K562 (cell line): ENCODE results near the gene SLC16A5. TPM values are rescaled to one million over a fixed set of nuclear protein-coding genes. Genes with fewer than 3 reads are reported as not detected.

ENCODE experiments used
- ARID1B ChIP-seq: fragments of 450-650 bp; IDR thresholded peaks from 2 replicates; pipeline ENCODE4 v1.6.1; 2016; ENCODE audit warnings: antibody characterized with exemption, mild to moderate bottlenecking, inconsistent platforms
- BRD9 ChIP-seq: fragments of 450-650 bp; IDR thresholded peaks from 2 replicates; pipeline ENCODE4 v1.6.1; 2018; ENCODE audit warnings: low read depth; ENCODE audit not compliant: partially characterized antibody
- CBX5 ChIP-seq: IDR thresholded peaks from 2 replicates; pipeline ENCODE4 v1.6.1; 2014; ENCODE audit warnings: low read depth, borderline replicate concordance
- DPF2 ChIP-seq: fragments of 450-650 bp; IDR thresholded peaks from 2 replicates; pipeline ENCODE4 v1.6.1; 2016
- GABPB1 ChIP-seq: sonication (generic); formaldehyde crosslinking; IDR thresholded peaks from 2 replicates; pipeline ENCODE4 v1.8.0; 2022; ENCODE audit warnings: mild to moderate bottlenecking, missing genetic modification reagents
- GTF2E2 ChIP-seq: fragments of 200-800 bp; sonication (Bioruptor generic); IDR thresholded peaks from 2 replicates; pipeline ENCODE4 v1.6.1; 2016; ENCODE audit warnings: missing genetic modification characterization, missing compliant biosample characterization
- HSF4 ChIP-seq: fragments of 250-450 bp; sonication (Bioruptor Pico); IDR thresholded peaks from 2 replicates; pipeline ENCODE4 v2.1.2; 2022; ENCODE audit warnings: mild to moderate bottlenecking, moderate library complexity, borderline replicate concordance
- KLF1 ChIP-seq: fragments of 450-650 bp; IDR thresholded peaks from 2 replicates; pipeline ENCODE4 v1.6.1; 2016; ENCODE audit warnings: missing genetic modification characterization, missing compliant biosample characterization
- MTA1 ChIP-seq: fragments of 450-650 bp; IDR thresholded peaks from 2 replicates; pipeline ENCODE4 v1.6.1; 2017; ENCODE audit warnings: borderline replicate concordance
- NCOR1 ChIP-seq: fragments of 450-650 bp; IDR thresholded peaks from 2 replicates; pipeline ENCODE4 v1.6.1; 2016; ENCODE audit warnings: mild to moderate bottlenecking, moderate library complexity
- NFE2L1 ChIP-seq: fragments of 450-650 bp; IDR thresholded peaks from 2 replicates; pipeline ENCODE4 v1.6.1; 2016; ENCODE audit warnings: missing genetic modification characterization, low read depth, mild to moderate bottlenecking, missing compliant biosample characterization, moderate library complexity, borderline replicate concordance
- NR2F6 ChIP-seq: fragments of 450-650 bp; formaldehyde crosslinking; IDR thresholded peaks from 2 replicates; pipeline ENCODE4 v1.4.0; 2020; ENCODE audit warnings: mild to moderate bottlenecking
- PCBP1 ChIP-seq: fragments of 200-400 bp; formaldehyde crosslinking; IDR thresholded peaks from 2 replicates; pipeline ENCODE4 v1.6.1; 2018; ENCODE audit warnings: mild to moderate bottlenecking, low read depth, low read length; ENCODE audit not compliant: poor library complexity, severe bottlenecking
- POLR2B ChIP-seq: fragments of 450-650 bp; IDR thresholded peaks from 2 replicates; pipeline ENCODE4 v1.6.1; 2018; ENCODE audit warnings: low read depth; ENCODE audit not compliant: partially characterized antibody
- POLR2H ChIP-seq: IDR thresholded peaks from 2 replicates; pipeline ENCODE4 v1.6.1; 2016; ENCODE audit warnings: missing genetic modification characterization, low read depth, mild to moderate bottlenecking, control low read depth, missing compliant biosample characterization, moderate library complexity
- PTBP1 ChIP-seq: fragments of 200-400 bp; formaldehyde crosslinking; IDR thresholded peaks from 2 replicates; pipeline ENCODE4 v1.6.1; 2017; ENCODE audit warnings: low read depth, low read length
- RUNX1 ChIP-seq: sonication (generic); IDR thresholded peaks from 2 replicates; pipeline ENCODE4 v1.6.1; 2016; ENCODE audit warnings: antibody characterized with exemption, low read depth
- ZBTB7A ChIP-seq: IDR thresholded peaks from 2 replicates; pipeline ENCODE4 v1.6.1; 2011; ENCODE audit warnings: low read depth, mild to moderate bottlenecking, low read length, moderate library complexity, borderline replicate concordance; ENCODE audit not compliant: control insufficient read depth
- ZEB2 ChIP-seq: fragments of 450-650 bp; IDR thresholded peaks from 2 replicates; pipeline ENCODE4 v1.6.1; 2016
- ZFP30 ChIP-seq: fragments of 250-450 bp; sonication (Bioruptor Pico); IDR thresholded peaks from 2 replicates; pipeline ENCODE4 v1.8.0; 2022; ENCODE audit warnings: moderate library complexity, mild to moderate bottlenecking, inconsistent platforms, borderline replicate concordance
- ZKSCAN8 ChIP-seq: fragments of 200-800 bp; sonication (Bioruptor generic); IDR thresholded peaks from 2 replicates; pipeline ENCODE4 v1.6.1; 2016; ENCODE audit warnings: missing genetic modification characterization, missing compliant biosample characterization
- ZNF165 ChIP-seq: fragments of 250-450 bp; sonication (Bioruptor Pico); IDR thresholded peaks from 2 replicates; pipeline ENCODE4 v1.4.0; 2020; ENCODE audit warnings: borderline replicate concordance
- ZNF174 ChIP-seq: fragments of 250-450 bp; sonication (Bioruptor Pico); IDR thresholded peaks from 2 replicates; pipeline ENCODE4 v1.4.0; 2020; ENCODE audit warnings: mild to moderate bottlenecking
- ZNF41 ChIP-seq: fragments of 250-450 bp; sonication (Bioruptor Pico); conservative IDR thresholded peaks from 2 replicates; pipeline ENCODE4 v1.4.0; 2020; ENCODE audit warnings: mild to moderate bottlenecking
- ZNF589 ChIP-seq: fragments of 200-800 bp; sonication (Bioruptor generic); IDR thresholded peaks from 2 replicates; pipeline ENCODE4 v1.6.1; 2016; ENCODE audit warnings: low read depth, missing genetic modification characterization, missing compliant biosample characterization
- ZNF699 ChIP-seq: fragments of 250-450 bp; sonication (Bioruptor Pico); IDR thresholded peaks from 2 replicates; pipeline ENCODE4 v1.8.0; 2021; ENCODE audit warnings: mild to moderate bottlenecking, moderate library complexity; ENCODE audit not compliant: insufficient replicate concordance
- polyA plus RNA-seq, 8 experiments: library from polyadenylated mRNA; depleted of rRNA in 4 of 8; stranded (reverse) in 5 of 8; unstranded in 3 of 8; fragments of >200 nt; fragmentation: Nextera tagmentation in 2 of 8; fragmentation: Illumina TruSeq in 1 of 8; extraction: Ambion mirVana in 2 of 8; extraction: Trizol in 1 of 8; gene quantifications; 2 replicates each; pipeline versions ENCODE4 v1.2.1 to v1.2.3, GENCODE V29; 2011 to 2014; ENCODE audit warnings: inconsistent platforms in 1 of 8, missing spikeins in 1 of 8
- total RNA-seq, 7 experiments: library from RNA; depleted of rRNA in 6 of 7; stranded (reverse); fragments of >200 nt in 6 of 7; fragmentation: Illumina TruSeq in 2 of 7; extraction: Trizol in 2 of 7; gene quantifications; 2 replicates each; pipeline versions ENCODE4 v1.2.1 to v1.2.3, GENCODE V29; 2011 to 2021; ENCODE audit warnings: low replicate concordance in 1 of 7
- TF ChIP-seq, protein P1 (sequence below), 2 experiments: IDR thresholded peaks; 2 replicates each; pipeline ENCODE4 v1.6.1; 2011; ENCODE audit warnings: borderline replicate concordance in 1 of 2, control low read depth in 1 of 2, low read depth in 1 of 2, low read length in 1 of 2, mild to moderate bottlenecking in 1 of 2, mixed read lengths in 1 of 2, moderate library complexity in 1 of 2; ENCODE audit not compliant: insufficient read depth in 1 of 2, insufficient read length in 1 of 2, poor library complexity in 1 of 2, severe bottlenecking in 1 of 2; ENCODE audit errors: extremely low read depth in 1 of 2
- TF ChIP-seq, protein P2 (sequence below): fragments of 250-450 bp; sonication (Bioruptor Pico); IDR thresholded peaks from 2 replicates; pipeline ENCODE4 v1.4.0; 2020; ENCODE audit warnings: mild to moderate bottlenecking

Gene SLC16A5
- total and polyA plus RNA-seq, 9 of the 15 experiments (the other 6 are each of a cell fraction or from before 2014, with no cell fraction given): 0.06 to 2.6 (median 0.91) TPM

DNA sequence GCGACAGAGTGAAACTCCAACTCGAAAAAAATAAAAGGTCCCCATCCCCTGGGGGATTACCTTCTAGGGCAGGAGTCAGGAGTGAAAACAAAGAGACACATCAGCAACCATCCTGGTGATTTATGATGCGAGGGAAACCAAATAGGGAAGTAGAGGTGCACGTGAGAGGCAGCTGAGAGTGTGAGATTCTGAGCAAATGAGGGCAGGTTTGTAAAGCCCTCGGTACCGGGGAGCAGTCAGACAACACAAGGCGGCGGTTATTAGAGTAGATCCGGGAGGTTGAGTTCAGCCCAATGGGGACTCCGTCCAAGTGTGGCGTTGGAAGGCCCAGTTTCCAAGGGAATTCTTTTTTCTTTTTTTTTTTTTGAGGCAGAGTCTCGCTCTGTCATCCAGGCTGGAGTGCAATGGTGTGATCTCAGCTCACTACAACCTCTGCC lies 14.6 kb downstream of the SLC16A5 start (continued):
- TF ChIP-seq ZEB2: no peak; the same call in 1 of the 2 replicates
- TF ChIP-seq DPF2: 0 out of 2 replicates have a peak, but pooled peaks have one; percentile 17
- TF ChIP-seq PCBP1: no peak
- no peak for TF ChIP-seq NCOR1
- TF ChIP-seq NFE2L1 (tag): no peak
- TF ChIP-seq MTA1: peak; percentile 57; the same call in 1 of the 2 replicates
- TF ChIP-seq ZNF165 (CRISPR knock-in tag): no peak
- no peak for TF ChIP-seq ZNF699 (CRISPR knock-in tag)
- TF ChIP-seq BRD9: no peak
- TF ChIP-seq ZFP30 (CRISPR knock-in tag): no peak
- TF ChIP-seq GABPB1: peak; percentile 60
- no peak for TF ChIP-seq HSF4 (CRISPR knock-in tag)
- TF ChIP-seq ZNF41 (CRISPR knock-in tag): no peak
- no peak for TF ChIP-seq GTF2E2 (tag)
- no peak for TF ChIP-seq ZBTB7A
- TF ChIP-seq, protein P1, sequence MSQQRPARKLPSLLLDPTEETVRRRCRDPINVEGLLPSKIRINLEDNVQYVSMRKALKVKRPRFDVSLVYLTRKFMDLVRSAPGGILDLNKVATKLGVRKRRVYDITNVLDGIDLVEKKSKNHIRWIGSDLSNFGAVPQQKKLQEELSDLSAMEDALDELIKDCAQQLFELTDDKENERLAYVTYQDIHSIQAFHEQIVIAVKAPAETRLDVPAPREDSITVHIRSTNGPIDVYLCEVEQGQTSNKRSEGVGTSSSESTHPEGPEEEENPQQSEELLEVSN (IDR thresholded peaks at IDR 0.05; ENCODE audit: borderline replicate concordance in 1 of 2, extremely low read depth in 1 of 2, insufficient read depth in 1 of 2, insufficient read length in 1 of 2, low read depth in 1 of 2, low read length in 1 of 2, poor library complexity in 1 of 2, severe bottlenecking in 1 of 2): peak; percentile 85 to 92
- no peak for TF ChIP-seq KLF1 (tag)
- TF ChIP-seq CBX5: no peak
- TF ChIP-seq, protein P2, sequence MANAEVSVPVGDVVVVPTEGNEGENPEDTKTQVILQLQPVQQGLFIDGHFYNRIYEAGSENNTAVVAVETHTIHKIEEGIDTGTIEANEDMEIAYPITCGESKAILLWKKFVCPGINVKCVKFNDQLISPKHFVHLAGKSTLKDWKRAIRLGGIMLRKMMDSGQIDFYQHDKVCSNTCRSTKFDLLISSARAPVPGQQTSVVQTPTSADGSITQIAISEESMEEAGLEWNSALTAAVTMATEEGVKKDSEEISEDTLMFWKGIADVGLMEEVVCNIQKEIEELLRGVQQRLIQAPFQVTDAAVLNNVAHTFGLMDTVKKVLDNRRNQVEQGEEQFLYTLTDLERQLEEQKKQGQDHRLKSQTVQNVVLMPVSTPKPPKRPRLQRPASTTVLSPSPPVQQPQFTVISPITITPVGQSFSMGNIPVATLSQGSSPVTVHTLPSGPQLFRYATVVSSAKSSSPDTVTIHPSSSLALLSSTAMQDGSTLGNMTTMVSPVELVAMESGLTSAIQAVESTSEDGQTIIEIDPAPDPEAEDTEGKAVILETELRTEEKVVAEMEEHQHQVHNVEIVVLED (CRISPR knock-in tag): no peak
- TF ChIP-seq ZNF589 (CRISPR knock-in tag): no peak
- TF ChIP-seq NR2F6: no peak
- no peak for TF ChIP-seq POLR2H (tag)
- TF ChIP-seq RUNX1: no peak
- TF ChIP-seq POLR2B: no peak
- TF ChIP-seq ZKSCAN8 (CRISPR knock-in tag): no peak
- no peak for TF ChIP-seq PTBP1
- no peak for TF ChIP-seq ZNF174
- TF ChIP-seq ARID1B: peak; percentile 50; the same call in 1 of the 2 replicates
